Measurements from ENCODE around the gene IL32.
"Not testable (repeated sequence)": the region's sequence is repeated elsewhere in the genome, so short reads cannot be mapped to it uniquely, and the experiment has no call there.

DNA sequence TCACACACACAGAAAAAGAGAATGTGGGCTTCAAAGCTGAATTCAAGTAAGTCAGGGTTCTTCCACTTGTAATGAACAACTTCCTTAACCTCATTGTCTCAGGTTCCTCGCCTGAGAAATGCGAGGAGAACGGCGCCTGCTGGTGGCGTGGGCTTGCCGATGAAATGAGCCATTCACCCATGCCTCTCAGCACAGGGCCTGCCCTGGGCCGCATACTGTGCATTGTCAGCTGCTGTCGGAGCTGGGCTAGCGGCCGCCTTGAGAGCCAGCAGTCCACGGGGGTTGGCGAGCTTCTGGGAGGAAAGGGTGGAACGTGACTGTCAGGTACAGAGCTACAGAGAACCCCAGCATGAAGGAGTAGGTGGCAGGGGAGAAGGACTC is 12.1 kb upstream of the IL32 start:
- TF ChIP-seq, protein P1, sequence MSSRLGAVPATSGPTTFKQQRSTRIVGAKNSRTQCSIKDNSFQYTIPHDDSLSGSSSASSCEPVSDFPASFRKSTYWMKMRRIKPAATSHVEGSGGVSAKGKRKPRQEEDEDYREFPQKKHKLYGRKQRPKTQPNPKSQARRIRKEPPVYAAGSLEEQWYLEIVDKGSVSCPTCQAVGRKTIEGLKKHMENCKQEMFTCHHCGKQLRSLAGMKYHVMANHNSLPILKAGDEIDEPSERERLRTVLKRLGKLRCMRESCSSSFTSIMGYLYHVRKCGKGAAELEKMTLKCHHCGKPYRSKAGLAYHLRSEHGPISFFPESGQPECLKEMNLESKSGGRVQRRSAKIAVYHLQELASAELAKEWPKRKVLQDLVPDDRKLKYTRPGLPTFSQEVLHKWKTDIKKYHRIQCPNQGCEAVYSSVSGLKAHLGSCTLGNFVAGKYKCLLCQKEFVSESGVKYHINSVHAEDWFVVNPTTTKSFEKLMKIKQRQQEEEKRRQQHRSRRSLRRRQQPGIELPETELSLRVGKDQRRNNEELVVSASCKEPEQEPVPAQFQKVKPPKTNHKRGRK (CRISPR knock-in tag; IDR thresholded peaks at IDR 0.05; ENCODE audit: borderline replicate concordance): not testable (repeated sequence)
- TF ChIP-seq, protein P2, sequence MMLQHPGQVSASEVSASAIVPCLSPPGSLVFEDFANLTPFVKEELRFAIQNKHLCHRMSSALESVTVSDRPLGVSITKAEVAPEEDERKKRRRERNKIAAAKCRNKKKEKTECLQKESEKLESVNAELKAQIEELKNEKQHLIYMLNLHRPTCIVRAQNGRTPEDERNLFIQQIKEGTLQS (CRISPR knock-in tag; conservative IDR thresholded peaks at IDR 0.05): not testable (repeated sequence)
- TF ChIP-seq, protein P3, sequence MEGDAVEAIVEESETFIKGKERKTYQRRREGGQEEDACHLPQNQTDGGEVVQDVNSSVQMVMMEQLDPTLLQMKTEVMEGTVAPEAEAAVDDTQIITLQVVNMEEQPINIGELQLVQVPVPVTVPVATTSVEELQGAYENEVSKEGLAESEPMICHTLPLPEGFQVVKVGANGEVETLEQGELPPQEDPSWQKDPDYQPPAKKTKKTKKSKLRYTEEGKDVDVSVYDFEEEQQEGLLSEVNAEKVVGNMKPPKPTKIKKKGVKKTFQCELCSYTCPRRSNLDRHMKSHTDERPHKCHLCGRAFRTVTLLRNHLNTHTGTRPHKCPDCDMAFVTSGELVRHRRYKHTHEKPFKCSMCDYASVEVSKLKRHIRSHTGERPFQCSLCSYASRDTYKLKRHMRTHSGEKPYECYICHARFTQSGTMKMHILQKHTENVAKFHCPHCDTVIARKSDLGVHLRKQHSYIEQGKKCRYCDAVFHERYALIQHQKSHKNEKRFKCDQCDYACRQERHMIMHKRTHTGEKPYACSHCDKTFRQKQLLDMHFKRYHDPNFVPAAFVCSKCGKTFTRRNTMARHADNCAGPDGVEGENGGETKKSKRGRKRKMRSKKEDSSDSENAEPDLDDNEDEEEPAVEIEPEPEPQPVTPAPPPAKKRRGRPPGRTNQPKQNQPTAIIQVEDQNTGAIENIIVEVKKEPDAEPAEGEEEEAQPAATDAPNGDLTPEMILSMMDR (IDR thresholded peaks at IDR 0.05): not testable (repeated sequence)
- TF ChIP-seq ZNF317 (CRISPR knock-in tag; IDR thresholded peaks at IDR 0.05; ENCODE audit: borderline replicate concordance, low read depth); NR3C1 (CRISPR knock-in tag; conservative IDR thresholded peaks at IDR 0.05; ENCODE audit: low read depth); ZNF416 (CRISPR knock-in tag; IDR thresholded peaks at IDR 0.05): not testable (repeated sequence)
- TF ChIP-seq, protein P4, sequence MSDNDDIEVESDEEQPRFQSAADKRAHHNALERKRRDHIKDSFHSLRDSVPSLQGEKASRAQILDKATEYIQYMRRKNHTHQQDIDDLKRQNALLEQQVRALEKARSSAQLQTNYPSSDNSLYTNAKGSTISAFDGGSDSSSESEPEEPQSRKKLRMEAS (CRISPR knock-in tag; IDR thresholded peaks at IDR 0.05): not testable (repeated sequence)

Data from WTC11 (cell line).